AG04449 (cell line): ENCODE measurements around the gene MCRIP1.

ENCODE experiments used
- CTCF ChIA-PET: fragments of 350-600 bp; formaldehyde crosslinking; extraction: SDS; loops from one replicate; lab custom pipeline; 2021; ENCODE audit warnings: antibody characterized with exemption; lab: Yijun Ruan, JAX
- POLR2A ChIA-PET: fragments of 400-600, 350-600 bp; formaldehyde crosslinking; extraction: SDS; loops from one replicate; lab custom pipeline; 2020; ENCODE audit warnings: antibody characterized with exemption, inconsistent platforms; lab: Yijun Ruan, JAX
- DNase-seq: peaks from one replicate; pipeline ENCODE4 v3.0.0-alpha.2; 2010; ENCODE audit warnings: low read depth, low spot score
- H3K4me3 ChIP-seq: 2 replicates; pipeline ENCODE4 v1.5.1; 2011; ENCODE audit warnings: low read depth, mild to moderate bottlenecking, control low read depth, low read length
- CTCF ChIP-seq: IDR thresholded peaks from one replicate; pipeline ENCODE4 v1.5.1; 2011; ENCODE audit warnings: mild to moderate bottlenecking, moderate library complexity, low read length, control low read depth, inconsistent platforms; ENCODE audit not compliant: insufficient read depth; ENCODE audit errors: missing control alignments

MCRIP1 gene

GRCh38 chr17:81805707-81806460 lies 27.2 kb downstream of the MCRIP1 start:
- no peak overlapping the region for H3K4me3 ChIP-seq
- DNase-seq: no peak
- ChIA-PET POLR2A (no interaction called here), CTCF (interaction anchor here (1.3 kb wide), 1 partner anchor 72 kb away, joined by 5 read pairs; no protein-coding TSS in a partner anchor)
- no peak for TF ChIP-seq CTCF

GRCh38 chr17:81804559-81805399 lies 28.3 kb downstream of the MCRIP1 start:
- ChIA-PET POLR2A (no interaction called here), CTCF (interaction anchor here (1.3 kb wide), 1 partner anchor 71 kb away, joined by 5 read pairs; no protein-coding TSS in a partner anchor)
- TF ChIP-seq CTCF: no peak
- H3K4me3 ChIP-seq: no peak overlapping the region
- no peak for DNase-seq

GRCh38 chr17:81803728-81804558 lies 29.1 kb downstream of the MCRIP1 start, which contains the start of gene GCGR:
TSS of gene GCGR (plus strand) at chr17:81804150. CDS start at chr17:81809019, 4,869 bp downstream.
- no peak for TF ChIP-seq CTCF
- POLR2A ChIA-PET: no interaction called here
- no peak within 1 kb of the TSS for H3K4me3 ChIP-seq
- DNase-seq: no peak
- CTCF ChIA-PET: no interaction called here

- no peak overlapping the region for H3K4me3 ChIP-seq
- ChIA-PET CTCF (no interaction called here), POLR2A (no interaction called here)
- DNase-seq: no peak
- no peak for TF ChIP-seq CTCF
Measured at GRCh38 chr17:81802856-81803643, 30.0 kb downstream of the MCRIP1 start.

- ChIA-PET POLR2A (no interaction called here), CTCF (no interaction called here)
- TF ChIP-seq CTCF: no peak
- H3K4me3 ChIP-seq: no peak overlapping the region
- DNase-seq: no peak
Measured at GRCh38 chr17:81802048-81802758, 30.9 kb downstream of the MCRIP1 start.
